Large intestine (tissue), 3 donors: Measurements from ENCODE around the gene CD200. TPM values are rescaled to one million over a fixed set of nuclear protein-coding genes. Genes with fewer than 3 reads are reported as not detected.
"Not testable (repeated sequence)": the region's sequence is repeated elsewhere in the genome, so short reads cannot be mapped to it uniquely, and the experiment has no call there.

Source experiments
- DNase-seq, 2 donors: peaks; one replicate each; pipeline versions ENCODE4 v3.0.0 to v3.0.0-alpha.2; 2013
- H3K27ac ChIP-seq: one replicate; pipeline ENCODE4 v1.5.1; 2013; ENCODE audit warnings: low read length
- H3K27me3 ChIP-seq: 2 replicates; pipeline ENCODE4 v1.6.1; 2013; ENCODE audit warnings: low read length; ENCODE audit not compliant: control insufficient read depth, insufficient read depth
- H3K36me3 ChIP-seq: 2 replicates; pipeline ENCODE4 v1.6.1; 2013; ENCODE audit warnings: low read length; ENCODE audit not compliant: control insufficient read depth, insufficient read depth
- H3K4me1 ChIP-seq: one replicate; pipeline ENCODE4 v1.6.1; 2013; ENCODE audit warnings: low read length; ENCODE audit not compliant: control insufficient read depth, insufficient read depth
- H3K4me3 ChIP-seq: one replicate; pipeline ENCODE4 v1.5.1; 2013; ENCODE audit warnings: low read length
- H3K9me3 ChIP-seq: one replicate; pipeline ENCODE4 v1.6.1; 2013; ENCODE audit warnings: mild to moderate bottlenecking, low read depth, low read length, moderate library complexity; ENCODE audit not compliant: control insufficient read depth
- WGBS: methylation state at CpG from one replicate; pipeline ENCODE4 v1.1.5; 2013; ENCODE audit warnings: low lambda C conversion rate; ENCODE audit not compliant: insufficient coverage; 5-methylcytosine and 5-hydroxymethylcytosine counted together
- polyA plus RNA-seq: library from polyadenylated mRNA; unstranded; fragments of 120-200 nt; gene quantifications from one replicate; pipeline ENCODE4 v1.2.1, GENCODE V29; 2013

CD200 gene
- polyA plus RNA-seq, 1 donor = 21.8 TPM

GRCh38 chr3:112375117-112375516 is 42.2 kb downstream of the CD200 start:
- Histone ChIP-seq H3K4me3 (no peak overlapping the region), H3K4me1 (peaks cover 9% of the 10 kb centered on the region), H3K27me3 (no peaks in the 10 kb centered on the region), H3K36me3 (no peaks in the 10 kb centered on the region), H3K27ac (no peak overlapping the region), H3K9me3 (no peaks in the 10 kb centered on the region)
- DNase-seq = no peak
- WGBS = no CpG with 5 or more reads among the region's 1 CpG

DNA sequence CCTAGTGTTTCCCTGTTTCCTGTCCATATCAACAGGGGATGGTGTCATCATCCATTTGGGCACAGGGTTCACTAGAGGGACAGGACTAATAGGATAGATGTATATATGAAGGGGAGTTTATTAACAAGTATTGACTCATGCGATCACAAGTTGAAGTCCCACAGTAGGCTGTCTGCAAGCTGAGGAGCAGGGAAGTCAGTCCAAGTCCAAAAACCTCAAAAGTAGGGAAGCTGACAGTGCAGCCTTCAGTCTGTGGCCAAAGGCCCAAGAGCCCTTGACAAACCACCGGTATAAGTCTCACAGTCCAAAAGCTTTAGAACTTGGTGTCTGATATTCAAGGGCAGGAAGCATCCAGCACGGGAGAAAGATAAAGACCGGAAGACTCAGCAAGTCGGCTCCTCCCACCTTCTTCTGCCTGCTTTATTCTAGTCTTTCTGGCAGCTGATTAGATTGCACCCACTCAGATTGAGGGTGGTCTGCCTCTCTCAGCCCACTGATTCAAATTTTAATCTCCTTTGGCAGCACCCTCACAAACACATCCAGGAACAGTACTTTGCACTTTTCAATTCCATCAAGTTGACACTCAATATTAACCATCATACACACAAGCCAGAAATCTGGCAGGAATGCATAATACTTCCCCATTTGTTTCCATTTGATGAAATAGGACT is 43.4 kb downstream of the CD200 start:
- H3K27me3 ChIP-seq = no peaks in the 10 kb centered on the region
- H3K27ac ChIP-seq = no peak overlapping the region
- peaks cover 9% of the 10 kb centered on the region for H3K4me1 ChIP-seq
- DNase-seq = no peak
- H3K36me3 ChIP-seq = no peaks in the 10 kb centered on the region
- no CpG with 5 or more reads among the region's 5 CpGs for WGBS
- H3K9me3 ChIP-seq = no peaks in the 10 kb centered on the region
- H3K4me3 ChIP-seq = no peak overlapping the region

DNA sequence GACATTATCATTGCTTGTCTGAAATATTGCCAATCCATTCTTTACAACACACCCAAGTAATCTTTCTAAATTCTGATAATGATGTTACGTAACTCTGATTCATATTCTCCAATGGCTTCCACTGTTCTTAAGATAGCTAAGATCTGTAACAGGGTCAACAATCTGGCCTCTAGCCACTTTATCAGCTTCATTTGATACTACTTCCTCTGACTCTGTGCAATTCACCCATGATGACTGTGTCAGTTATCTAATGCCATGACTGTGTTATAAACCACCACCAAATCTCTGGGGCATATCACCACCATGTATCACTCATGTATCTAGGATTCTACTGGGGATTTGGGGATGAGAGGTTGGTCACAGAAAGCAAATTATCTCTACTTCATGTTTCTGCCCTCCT is 44.0 kb downstream of the CD200 start:
- Histone ChIP-seq H3K27me3 (no peaks in the 10 kb centered on the region), H3K4me3 (no peak overlapping the region), H3K27ac (no peak overlapping the region), H3K9me3 (no peaks in the 10 kb centered on the region), H3K4me1 (peaks cover 9% of the 10 kb centered on the region), H3K36me3 (no peaks in the 10 kb centered on the region)
- no CpG with 5 or more reads among the region's 1 CpG for WGBS
- DNase-seq = peak in 1 of 2 donors; percentile 36

GRCh38 chr3:112377568-112378071 is 44.7 kb downstream of the CD200 start:
- Histone ChIP-seq H3K27me3 (no peaks in the 10 kb centered on the region), H3K4me3 (no peak overlapping the region), H3K4me1 (peaks cover 9% of the 10 kb centered on the region), H3K27ac (no peak overlapping the region), H3K36me3 (no peaks in the 10 kb centered on the region), H3K9me3 (no peaks in the 10 kb centered on the region)
- 100% methylated on average over 1 of the region's 4 CpGs for WGBS
- no peak for DNase-seq

DNA sequence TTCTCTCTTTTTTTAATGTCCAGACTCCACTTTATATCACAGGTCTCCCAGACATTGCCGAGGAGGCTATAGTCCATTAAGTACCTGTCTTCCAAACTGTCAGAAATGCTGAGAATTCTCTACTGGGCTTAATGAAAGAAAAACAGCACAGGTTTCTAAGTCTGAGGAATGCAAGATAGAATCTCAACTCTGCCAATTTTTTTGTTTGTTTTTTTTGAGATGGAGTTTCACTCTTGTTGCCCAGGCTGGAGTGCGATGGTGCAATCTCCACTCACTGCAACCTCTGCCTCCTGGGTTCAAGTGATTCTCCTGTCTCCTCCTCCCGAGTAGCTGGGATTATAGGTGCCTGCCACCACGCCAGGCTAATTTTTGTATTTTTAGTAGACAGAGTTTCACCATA is 45.4 kb downstream of the CD200 start:
- not testable (repeated sequence) for H3K27me3 ChIP-seq, H3K4me1 ChIP-seq, H3K9me3 ChIP-seq, H3K36me3 ChIP-seq, DNase-seq, H3K27ac ChIP-seq, H3K4me3 ChIP-seq
- 80% methylated on average over 1 of the region's 4 CpGs for WGBS

GRCh38 chr3:112379020-112379690 is 46.2 kb downstream of the CD200 start:
- Histone ChIP-seq H3K4me1 (peaks cover 9% of the 10 kb centered on the region), H3K27me3 (no peaks in the 10 kb centered on the region), H3K27ac (no peak overlapping the region), H3K36me3 (no peaks in the 10 kb centered on the region), H3K9me3 (no peaks in the 10 kb centered on the region), H3K4me3 (no peak overlapping the region)
- 80% methylated on average over 1 of the region's 7 CpGs for WGBS
- DNase-seq = no peak

DNA sequence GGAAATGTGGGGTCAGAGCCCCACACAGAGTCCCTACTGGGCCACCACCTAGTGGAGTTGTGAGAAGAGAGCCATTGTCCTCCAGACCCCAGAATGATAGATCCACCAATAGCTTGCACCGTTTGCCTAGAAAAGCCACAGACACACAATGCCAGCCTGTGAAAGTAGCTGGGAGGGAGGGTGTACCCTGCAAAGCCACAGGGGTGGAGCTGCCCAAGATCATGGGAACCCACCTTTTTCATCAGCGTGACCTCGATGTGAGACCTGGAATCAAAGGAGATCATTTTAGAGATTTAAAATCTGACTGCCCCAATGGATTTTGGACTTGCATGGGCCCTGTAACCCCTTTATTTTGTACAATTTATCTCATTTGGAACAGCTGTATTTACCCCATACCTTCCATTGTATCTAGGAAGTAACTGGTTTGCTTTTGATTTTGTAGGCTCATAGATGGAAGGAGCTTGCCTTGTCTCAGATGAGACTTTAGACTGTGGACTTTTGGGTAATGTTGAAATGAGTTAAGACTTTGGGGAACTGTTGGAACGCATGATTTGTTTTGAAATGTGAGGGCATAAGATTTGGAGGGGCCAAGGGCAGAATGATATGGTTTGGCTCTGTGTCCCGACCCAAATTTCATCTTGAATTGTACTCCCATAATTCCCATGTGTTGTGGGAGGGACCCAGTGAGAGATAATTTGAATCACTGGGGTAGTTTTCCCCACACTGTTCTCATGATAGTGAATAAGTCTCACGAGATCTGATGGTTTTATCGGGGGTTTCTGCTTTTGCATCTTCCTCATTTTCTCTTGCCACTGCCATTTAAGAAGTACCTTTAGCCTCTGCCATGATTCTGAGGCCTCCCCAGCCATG is 49.0 kb downstream of the CD200 start:
- WGBS = no CpG with 5 or more reads among the region's 7 CpGs
- Histone ChIP-seq H3K4me1 (peaks cover 3% of the 10 kb centered on the region), H3K9me3 (no peaks in the 10 kb centered on the region), H3K36me3 (no peaks in the 10 kb centered on the region), H3K27ac (no peak overlapping the region), H3K27me3 (no peaks in the 10 kb centered on the region), H3K4me3 (no peak overlapping the region)
- no peak for DNase-seq

GRCh38 chr3:112382543-112383160 is 49.7 kb downstream of the CD200 start:
- DNase-seq = no peak
- no peaks in the 10 kb centered on the region for H3K36me3 ChIP-seq
- H3K4me1 ChIP-seq = no peaks in the 10 kb centered on the region
- no peaks in the 10 kb centered on the region for H3K9me3 ChIP-seq
- H3K27me3 ChIP-seq = no peaks in the 10 kb centered on the region
- H3K4me3 ChIP-seq = no peak overlapping the region
- H3K27ac ChIP-seq = no peak overlapping the region
- no CpG with 5 or more reads among the region's 7 CpGs for WGBS

- no peaks in the 10 kb centered on the region for H3K4me1 ChIP-seq
- H3K27ac ChIP-seq = no peak overlapping the region
- no peaks in the 10 kb centered on the region for H3K36me3 ChIP-seq
- no peaks in the 10 kb centered on the region for H3K9me3 ChIP-seq
- H3K27me3 ChIP-seq = no peaks in the 10 kb centered on the region
- DNase-seq = no peak
- no peak overlapping the region for H3K4me3 ChIP-seq
Measured at GRCh38 chr3:112384769-112385168, 51.8 kb downstream of the CD200 start.

DNA sequence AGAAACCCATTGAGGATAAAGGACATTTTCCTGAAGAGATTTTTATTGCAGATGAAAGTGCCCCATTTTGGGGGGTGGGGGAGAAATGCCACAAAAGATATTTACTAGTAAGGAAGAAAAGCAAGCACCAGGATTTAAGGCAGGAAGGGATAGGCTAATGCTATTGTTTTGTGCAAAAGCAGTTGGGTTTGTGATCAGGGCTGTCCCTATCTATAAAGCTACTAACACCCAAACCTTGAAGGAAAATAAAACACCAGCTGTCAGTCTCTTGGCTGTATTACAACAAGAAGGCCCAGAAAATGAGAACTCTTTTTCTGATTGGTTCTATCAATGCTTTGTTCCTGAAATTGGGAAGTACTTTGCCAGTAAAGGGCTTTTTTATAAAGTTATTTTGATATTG is 56.0 kb downstream of the CD200 start:
- H3K36me3 ChIP-seq = no peaks in the 10 kb centered on the region
- no peak overlapping the region for H3K27ac ChIP-seq
- H3K9me3 ChIP-seq = no peaks in the 10 kb centered on the region
- no peak for DNase-seq
- H3K4me3 ChIP-seq = no peak overlapping the region
- H3K27me3 ChIP-seq = no peaks in the 10 kb centered on the region
- peaks cover 2% of the 10 kb centered on the region for H3K4me1 ChIP-seq
